HepG2 (cell line): ENCODE measurements around the gene PSMB11. TPM values are rescaled to one million over a fixed set of nuclear protein-coding genes. Genes with fewer than 3 reads are reported as not detected.

Experiments used
- ASH2L ChIP-seq: fragments of 300-600, 200-600 bp; sonication (generic); IDR thresholded peaks from 2 replicates; pipeline ENCODE4 v1.7.0; 2017; ENCODE audit warnings: low read depth, mild to moderate bottlenecking, moderate library complexity, mixed read lengths, low read length; ENCODE audit not compliant: insufficient read length
- HOXA3 ChIP-seq: sonication (generic); formaldehyde crosslinking; IDR thresholded peaks from 2 replicates; pipeline ENCODE4 v1.5.0; 2020; ENCODE audit warnings: missing genetic modification reagents
- JDP2 ChIP-seq: sonication (generic); formaldehyde crosslinking; IDR thresholded peaks from 2 replicates; pipeline ENCODE4 v1.8.1; 2022; ENCODE audit warnings: missing genetic modification reagents, borderline replicate concordance
- KAT2B ChIP-seq: fragments of 150-350 bp; IDR thresholded peaks from 2 replicates; pipeline ENCODE4 v1.6.1; 2014; ENCODE audit warnings: low read depth, low read length, borderline replicate concordance
- KLF9 ChIP-seq: IDR thresholded peaks from 2 replicates; pipeline ENCODE4 v1.6.1; 2016; ENCODE audit warnings: low read depth
- MAFK ChIP-seq, 2 experiments: IDR thresholded peaks in 1 of 2; conservative IDR thresholded peaks in 1 of 2; 2 replicates each; pipeline ENCODE4 v1.6.1; 2011; ENCODE audit warnings: improper control_type of control experiment in 2 of 2, low read length in 2 of 2
- ZFP36L2 ChIP-seq: sonication (generic); formaldehyde crosslinking; IDR thresholded peaks from 2 replicates; pipeline ENCODE4 v1.4.0; 2020; ENCODE audit warnings: missing genetic modification reagents
- ZHX2 ChIP-seq, 2 experiments: sonication (generic) in 1 of 2; formaldehyde crosslinking in 1 of 2; IDR thresholded peaks; 2 replicates each; pipeline versions ENCODE4 v1.6.1 to v1.9.0; 2014 to 2022; ENCODE audit warnings: antibody characterized with exemption in 1 of 2, borderline replicate concordance in 1 of 2, inconsistent platforms in 1 of 2, low read depth in 1 of 2, missing genetic modification reagents in 1 of 2
- ZNF546 ChIP-seq: sonication (generic); formaldehyde crosslinking; conservative IDR thresholded peaks from 2 replicates; pipeline ENCODE4 v1.8.1; 2023; ENCODE audit warnings: mild to moderate bottlenecking, missing genetic modification reagents
- polyA plus RNA-seq, 8 experiments: library from polyadenylated mRNA; depleted of rRNA in 3 of 8; stranded (reverse) in 7 of 8; unstranded in 1 of 8; fragments of >200 nt; fragmentation: Illumina TruSeq in 4 of 8; extraction: Trizol in 4 of 8; gene quantifications; 2 replicates each; pipeline versions ENCODE4 v1.2.1 to v1.2.3, GENCODE V29; 2011 to 2016; ENCODE audit warnings: low read depth in 4 of 8, missing spikeins in 1 of 8, mixed read lengths in 1 of 8; ENCODE audit not compliant: insufficient read depth in 1 of 8
- total RNA-seq, 5 experiments: library from RNA; depleted of rRNA; stranded (reverse); fragments of >200 nt; fragmentation: Illumina TruSeq; extraction: Trizol; gene quantifications; 2 replicates each; pipeline ENCODE4 v1.2.3, GENCODE V29; 2016; ENCODE audit warnings: low read depth in 1 of 5
- TF ChIP-seq, protein P1 (sequence below): sonication (generic); formaldehyde crosslinking; IDR thresholded peaks from one replicate; pipeline ENCODE4 v1.5.1; 2020; ENCODE audit warnings: mild to moderate bottlenecking, missing genetic modification reagents; ENCODE audit errors: not compliant biosample characterization
- TF ChIP-seq, protein P2 (sequence below): fragments of 450-650 bp; IDR thresholded peaks from 2 replicates; pipeline ENCODE4 v1.6.1; 2016

PSMB11 gene
- total and polyA plus RNA-seq, 2 of the 13 experiments (the other 11 are each of a cell fraction or from before 2014, with no cell fraction given) = not detected

- TF ChIP-seq, protein P1, sequence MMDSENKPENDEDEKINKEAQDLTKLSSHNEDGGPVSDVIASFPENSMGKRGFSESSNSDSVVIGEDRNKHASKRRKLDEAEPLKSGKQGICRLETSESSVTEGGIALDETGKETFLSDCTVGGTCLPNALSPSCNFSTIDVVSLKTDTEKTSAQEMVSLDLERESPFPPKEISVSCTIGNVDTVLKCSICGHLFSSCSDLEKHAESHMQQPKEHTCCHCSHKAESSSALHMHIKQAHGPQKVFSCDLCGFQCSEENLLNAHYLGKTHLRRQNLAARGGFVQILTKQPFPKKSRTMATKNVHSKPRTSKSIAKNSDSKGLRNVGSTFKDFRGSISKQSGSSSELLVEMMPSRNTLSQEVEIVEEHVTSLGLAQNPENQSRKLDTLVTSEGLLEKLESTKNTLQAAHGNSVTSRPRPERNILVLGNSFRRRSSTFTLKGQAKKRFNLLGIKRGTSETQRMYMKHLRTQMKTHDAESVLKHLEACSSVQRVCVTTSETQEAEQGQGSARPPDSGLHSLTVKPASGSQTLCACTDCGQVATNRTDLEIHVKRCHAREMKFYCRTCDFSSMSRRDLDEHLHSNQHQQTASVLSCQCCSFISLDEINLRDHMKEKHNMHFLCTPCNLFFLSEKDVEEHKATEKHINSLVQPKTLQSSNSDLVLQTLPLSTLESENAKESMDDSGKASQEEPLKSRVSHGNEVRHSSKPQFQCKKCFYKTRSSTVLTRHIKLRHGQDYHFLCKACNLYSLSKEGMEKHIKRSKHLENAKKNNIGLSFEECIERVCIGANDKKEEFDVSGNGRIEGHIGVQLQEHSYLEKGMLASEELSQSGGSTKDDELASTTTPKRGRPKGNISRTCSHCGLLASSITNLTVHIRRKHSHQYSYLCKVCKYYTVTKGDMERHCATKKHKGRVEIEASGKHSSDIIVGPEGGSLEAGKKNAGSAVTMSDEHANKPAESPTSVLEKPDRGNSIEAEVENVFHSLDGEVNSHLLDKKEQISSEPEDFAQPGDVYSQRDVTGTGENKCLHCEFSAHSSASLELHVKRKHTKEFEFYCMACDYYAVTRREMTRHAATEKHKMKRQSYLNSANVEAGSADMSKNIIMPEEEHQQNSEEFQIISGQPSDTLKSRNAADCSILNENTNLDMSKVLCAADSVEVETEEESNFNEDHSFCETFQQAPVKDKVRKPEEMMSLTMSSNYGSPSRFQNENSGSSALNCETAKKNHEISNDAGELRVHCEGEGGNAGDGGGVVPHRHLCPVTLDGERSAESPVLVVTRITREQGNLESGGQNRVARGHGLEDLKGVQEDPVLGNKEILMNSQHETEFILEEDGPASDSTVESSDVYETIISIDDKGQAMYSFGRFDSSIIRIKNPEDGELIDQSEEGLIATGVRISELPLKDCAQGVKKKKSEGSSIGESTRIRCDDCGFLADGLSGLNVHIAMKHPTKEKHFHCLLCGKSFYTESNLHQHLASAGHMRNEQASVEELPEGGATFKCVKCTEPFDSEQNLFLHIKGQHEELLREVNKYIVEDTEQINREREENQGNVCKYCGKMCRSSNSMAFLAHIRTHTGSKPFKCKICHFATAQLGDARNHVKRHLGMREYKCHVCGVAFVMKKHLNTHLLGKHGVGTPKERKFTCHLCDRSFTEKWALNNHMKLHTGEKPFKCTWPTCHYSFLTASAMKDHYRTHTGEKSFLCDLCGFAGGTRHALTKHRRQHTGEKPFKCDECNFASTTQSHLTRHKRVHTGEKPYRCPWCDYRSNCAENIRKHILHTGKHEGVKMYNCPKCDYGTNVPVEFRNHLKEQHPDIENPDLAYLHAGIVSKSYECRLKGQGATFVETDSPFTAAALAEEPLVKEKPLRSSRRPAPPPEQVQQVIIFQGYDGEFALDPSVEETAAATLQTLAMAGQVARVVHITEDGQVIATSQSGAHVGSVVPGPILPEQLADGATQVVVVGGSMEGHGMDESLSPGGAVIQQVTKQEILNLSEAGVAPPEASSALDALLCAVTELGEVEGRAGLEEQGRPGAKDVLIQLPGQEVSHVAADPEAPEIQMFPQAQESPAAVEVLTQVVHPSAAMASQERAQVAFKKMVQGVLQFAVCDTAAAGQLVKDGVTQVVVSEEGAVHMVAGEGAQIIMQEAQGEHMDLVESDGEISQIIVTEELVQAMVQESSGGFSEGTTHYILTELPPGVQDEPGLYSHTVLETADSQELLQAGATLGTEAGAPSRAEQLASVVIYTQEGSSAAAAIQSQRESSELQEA = peak; percentile 17
- peak; percentile 34; the same call in 1 of the 2 replicates for TF ChIP-seq ZNF546 (CRISPR knock-in tag)
- TF ChIP-seq ZHX2 (IDR thresholded peaks at IDR 0.05; ENCODE audit: low read depth) = 0 out of 2 replicates have a peak, but pooled peaks have one; percentile 32
- no peak for TF ChIP-seq ZHX2 (CRISPR knock-in tag; IDR thresholded peaks at IDR 0.05; ENCODE audit: borderline replicate concordance)
- TF ChIP-seq KAT2B = no peak
- TF ChIP-seq, protein P2, sequence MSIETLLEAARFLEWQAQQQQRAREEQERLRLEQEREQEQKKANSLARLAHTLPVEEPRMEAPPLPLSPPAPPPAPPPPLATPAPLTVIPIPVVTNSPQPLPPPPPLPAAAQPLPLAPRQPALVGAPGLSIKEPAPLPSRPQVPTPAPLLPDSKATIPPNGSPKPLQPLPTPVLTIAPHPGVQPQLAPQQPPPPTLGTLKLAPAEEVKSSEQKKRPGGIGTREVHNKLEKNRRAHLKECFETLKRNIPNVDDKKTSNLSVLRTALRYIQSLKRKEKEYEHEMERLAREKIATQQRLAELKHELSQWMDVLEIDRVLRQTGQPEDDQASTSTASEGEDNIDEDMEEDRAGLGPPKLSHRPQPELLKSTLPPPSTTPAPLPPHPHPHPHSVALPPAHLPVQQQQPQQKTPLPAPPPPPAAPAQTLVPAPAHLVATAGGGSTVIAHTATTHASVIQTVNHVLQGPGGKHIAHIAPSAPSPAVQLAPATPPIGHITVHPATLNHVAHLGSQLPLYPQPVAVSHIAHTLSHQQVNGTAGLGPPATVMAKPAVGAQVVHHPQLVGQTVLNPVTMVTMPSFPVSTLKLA = no peak
- no peak for TF ChIP-seq KLF9 (CRISPR knock-in tag)
- no peak for TF ChIP-seq MAFK (conservative IDR thresholded peaks at IDR 0.05 in 1 of 2, IDR thresholded peaks at IDR 0.05 in 1 of 2; ENCODE audit: low read length in 2 of 2)
- TF ChIP-seq ASH2L = peak; percentile 77
- peak; percentile 34; the same call in 1 of the 2 replicates for TF ChIP-seq HOXA3 (CRISPR knock-in tag)
- no peak for TF ChIP-seq JDP2 (CRISPR knock-in tag)
- TF ChIP-seq ZFP36L2 (CRISPR knock-in tag) = no peak
These were observed 14.3 kb downstream of the PSMB11 start (continued) for GRCh38 chr14:23056145-23056955.
